UCSD-AML1 (cell line): ENCODE measurements around the gene NRG3.

ENCODE experiments used
- DNase-seq: peaks from one replicate; lab custom pipeline; 2025; ENCODE audit not compliant: unreplicated experiment; lab: John Stamatoyannopoulos, UW

The NRG3 gene

GRCh38 chr10:82554381-82554780 is 679.4 kb downstream of the NRG3 start:
- no peak for DNase-seq

DNA sequence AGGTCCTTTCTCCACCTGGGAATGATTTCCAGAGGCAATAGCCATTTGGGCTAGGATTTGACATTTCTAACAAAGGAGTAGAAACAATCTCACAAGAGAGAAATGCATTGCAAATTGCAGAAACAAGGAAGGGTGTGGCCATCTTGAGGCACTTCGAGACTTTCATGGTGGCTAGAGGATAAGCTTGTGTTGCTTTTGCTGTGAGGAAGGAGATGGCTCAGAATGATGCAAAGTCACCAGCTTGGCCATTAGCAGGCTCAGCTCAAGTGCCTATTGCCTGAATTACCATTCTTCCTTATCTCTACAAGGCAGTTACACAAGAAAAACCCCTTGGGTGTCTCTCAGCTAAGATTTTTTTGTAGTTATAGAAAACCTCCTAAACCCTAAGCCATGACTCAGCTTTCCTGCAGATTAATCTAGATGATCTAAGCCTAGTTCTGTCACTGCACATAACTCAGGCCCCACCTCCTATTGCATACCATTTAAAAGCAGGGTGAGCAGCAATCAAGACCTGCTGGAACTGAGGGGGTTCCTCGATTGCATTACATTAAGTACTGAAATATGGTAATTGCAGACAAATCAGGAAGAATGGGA is 683.1 kb downstream of the NRG3 start:
- DNase-seq, result no peak

GRCh38 chr10:82564353-82565196 is 689.6 kb downstream of the NRG3 start:
- no peak for DNase-seq

GRCh38 chr10:82565197-82565575 is 690.2 kb downstream of the NRG3 start:
- DNase-seq, result no peak

GRCh38 chr10:82572744-82573143 is 697.8 kb downstream of the NRG3 start:
- no peak for DNase-seq

DNA sequence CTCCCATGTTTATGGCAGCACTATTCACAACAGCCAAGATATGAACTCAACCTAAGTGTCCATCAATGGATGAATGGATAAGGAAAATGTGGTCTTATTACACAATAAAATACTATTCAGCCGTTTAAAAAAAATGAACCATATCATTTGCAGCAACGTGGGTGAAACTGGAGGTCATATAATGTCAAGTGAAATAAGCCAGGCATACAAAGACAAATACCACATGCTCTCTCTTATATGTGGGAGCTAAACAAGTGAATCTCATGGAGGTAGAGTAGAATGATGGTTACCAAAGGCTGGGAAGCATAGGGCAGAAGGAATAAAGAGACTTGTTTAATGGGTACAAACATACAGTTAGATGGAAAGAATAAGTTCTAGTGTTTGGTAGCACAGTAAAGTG is 699.1 kb downstream of the NRG3 start:
- no peak for DNase-seq

GRCh38 chr10:82575318-82575717 is 700.3 kb downstream of the NRG3 start:
- DNase-seq, result no peak

DNA sequence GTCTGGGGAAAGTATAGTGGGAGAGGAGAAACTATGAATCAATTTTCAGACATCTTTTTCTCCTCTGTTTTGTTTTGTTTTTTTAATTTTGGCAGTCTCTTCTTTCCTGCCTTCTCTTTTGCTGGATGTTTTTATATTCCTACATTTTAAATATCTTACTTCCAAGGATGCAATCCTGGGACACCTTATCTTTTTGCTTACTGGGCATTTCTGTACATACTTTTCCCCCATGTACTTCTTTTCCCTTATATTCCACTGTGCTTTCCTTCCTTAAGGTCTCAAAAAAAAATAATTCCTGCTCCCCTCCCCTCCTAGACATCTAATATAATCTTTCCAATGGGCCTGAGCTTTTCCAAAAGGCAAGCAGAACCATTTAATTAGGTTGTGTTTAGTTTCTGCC is 701.1 kb downstream of the NRG3 start:
- no peak for DNase-seq

GRCh38 chr10:82581940-82582339 is 706.9 kb downstream of the NRG3 start:
- no peak for DNase-seq

- DNase-seq, result no peak
Measured at GRCh38 chr10:82591421-82591820, 716.4 kb downstream of the NRG3 start.

- no peak for DNase-seq
Measured at GRCh38 chr10:82597840-82598239, 722.8 kb downstream of the NRG3 start.

- no peak for DNase-seq
Measured at GRCh38 chr10:82609845-82610244, 734.9 kb downstream of the NRG3 start.

GRCh38 chr10:82618007-82618406 is 743.0 kb downstream of the NRG3 start:
- DNase-seq, result no peak

DNA sequence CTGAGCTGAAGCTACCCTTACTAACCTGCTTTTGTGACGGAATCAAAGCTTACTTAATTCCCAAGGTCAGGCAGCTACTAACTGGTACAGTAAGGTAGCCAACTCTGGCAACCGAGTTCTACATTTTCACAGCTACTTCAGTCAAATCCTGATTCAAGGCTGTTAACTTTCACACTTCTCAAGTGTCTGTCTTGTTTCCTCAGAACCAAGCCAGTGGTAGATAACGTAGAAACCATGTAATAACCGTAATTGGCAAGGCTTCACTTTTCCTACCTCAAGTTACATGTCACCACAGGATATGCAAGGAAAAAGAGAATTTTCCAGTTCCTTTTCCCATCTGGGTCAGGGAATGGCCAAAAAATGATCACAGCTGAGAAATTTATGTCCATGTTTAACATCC is 746.7 kb downstream of the NRG3 start:
- DNase-seq, result no peak

DNA sequence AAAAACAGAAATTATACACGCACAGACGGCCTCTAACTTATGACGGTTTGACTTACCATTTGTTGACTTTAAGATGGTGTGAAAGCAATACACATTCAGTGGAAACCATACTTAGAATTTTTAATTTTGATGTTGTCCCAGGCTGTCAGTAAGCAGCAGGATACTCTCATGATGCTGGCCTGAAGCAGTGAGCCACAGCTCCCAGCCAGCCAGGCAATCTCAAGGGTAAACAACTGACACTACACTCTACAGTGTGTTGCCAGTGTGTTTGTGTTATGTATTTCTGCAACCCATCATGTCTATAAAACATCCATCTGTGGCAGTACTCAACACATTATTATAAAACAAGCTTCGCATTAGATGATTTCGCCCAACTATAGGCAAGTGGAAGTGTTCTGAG is 747.5 kb downstream of the NRG3 start:
- DNase-seq, result no peak

DNA sequence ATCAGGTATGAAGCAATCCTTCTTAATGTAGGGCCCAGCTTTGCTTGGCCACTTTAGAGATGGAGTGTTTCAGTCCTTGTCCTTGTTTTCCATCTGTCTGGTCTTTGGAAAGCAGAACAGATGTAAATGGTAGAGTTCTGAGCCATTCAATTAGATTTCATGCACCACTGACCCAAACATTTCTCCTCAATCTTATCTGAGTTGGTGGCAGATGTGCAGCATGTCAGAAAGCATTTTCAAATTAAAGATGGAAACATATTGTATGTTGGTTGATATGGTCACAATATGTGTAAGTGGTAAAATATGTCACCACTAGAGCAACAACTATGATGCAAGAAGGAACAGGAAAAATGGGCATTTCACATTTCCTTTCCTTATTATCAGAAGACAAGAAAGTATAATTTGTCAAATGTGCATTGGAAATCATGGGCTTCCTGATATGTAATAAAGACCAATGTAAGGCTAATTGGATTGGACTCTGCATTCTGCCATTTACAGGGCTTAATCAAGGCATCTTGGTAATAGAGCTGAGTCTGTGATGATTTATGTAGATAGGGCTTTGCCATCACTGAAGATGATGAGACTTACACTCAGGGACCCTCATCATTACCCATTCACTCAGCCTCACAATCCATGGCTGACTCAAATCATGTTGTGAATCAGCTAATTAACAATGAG is 750.7 kb downstream of the NRG3 start:
- no peak for DNase-seq

DNA sequence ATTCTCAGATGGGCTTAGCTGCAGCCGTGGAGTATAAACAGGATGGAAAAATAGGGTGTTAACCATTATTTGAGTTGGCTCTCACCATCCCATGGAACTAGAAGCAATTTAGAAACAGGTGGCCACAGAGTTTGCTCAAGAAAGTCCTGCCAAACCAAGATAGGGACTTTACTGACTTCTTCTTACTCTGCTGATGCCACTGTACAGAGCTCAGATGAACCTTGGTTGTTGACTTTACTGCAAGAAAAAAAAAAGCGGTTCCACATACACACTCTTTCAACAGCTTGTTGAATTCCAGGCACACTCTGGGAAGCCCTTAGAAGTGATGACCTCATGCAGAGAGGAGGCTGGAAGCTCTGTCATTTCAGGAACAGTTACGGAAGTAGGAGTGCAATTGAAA is 753.4 kb downstream of the NRG3 start:
- DNase-seq, result no peak

GRCh38 chr10:82643076-82643475 is 768.1 kb downstream of the NRG3 start:
- DNase-seq, result no peak

DNA sequence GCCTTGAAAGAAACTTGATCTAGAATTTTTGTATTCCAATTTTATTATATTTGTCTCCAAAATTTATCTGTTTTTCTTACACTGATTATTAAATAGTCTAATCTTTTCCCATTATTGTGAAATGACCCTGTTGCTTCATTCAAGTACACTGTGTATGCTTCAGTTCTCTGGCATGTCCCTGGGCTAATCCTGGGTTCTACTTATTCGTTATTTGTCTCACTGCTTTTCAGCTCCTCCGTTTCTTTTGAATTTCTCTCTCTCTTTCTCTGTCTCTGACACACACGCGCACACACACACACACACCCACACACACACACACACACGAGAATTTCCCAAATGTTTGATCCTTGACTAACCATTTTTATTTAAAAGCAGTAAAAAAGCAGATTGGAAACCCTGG is 768.6 kb downstream of the NRG3 start:
- no peak for DNase-seq

GRCh38 chr10:82645221-82645620 is 770.2 kb downstream of the NRG3 start:
- no peak for DNase-seq

DNA sequence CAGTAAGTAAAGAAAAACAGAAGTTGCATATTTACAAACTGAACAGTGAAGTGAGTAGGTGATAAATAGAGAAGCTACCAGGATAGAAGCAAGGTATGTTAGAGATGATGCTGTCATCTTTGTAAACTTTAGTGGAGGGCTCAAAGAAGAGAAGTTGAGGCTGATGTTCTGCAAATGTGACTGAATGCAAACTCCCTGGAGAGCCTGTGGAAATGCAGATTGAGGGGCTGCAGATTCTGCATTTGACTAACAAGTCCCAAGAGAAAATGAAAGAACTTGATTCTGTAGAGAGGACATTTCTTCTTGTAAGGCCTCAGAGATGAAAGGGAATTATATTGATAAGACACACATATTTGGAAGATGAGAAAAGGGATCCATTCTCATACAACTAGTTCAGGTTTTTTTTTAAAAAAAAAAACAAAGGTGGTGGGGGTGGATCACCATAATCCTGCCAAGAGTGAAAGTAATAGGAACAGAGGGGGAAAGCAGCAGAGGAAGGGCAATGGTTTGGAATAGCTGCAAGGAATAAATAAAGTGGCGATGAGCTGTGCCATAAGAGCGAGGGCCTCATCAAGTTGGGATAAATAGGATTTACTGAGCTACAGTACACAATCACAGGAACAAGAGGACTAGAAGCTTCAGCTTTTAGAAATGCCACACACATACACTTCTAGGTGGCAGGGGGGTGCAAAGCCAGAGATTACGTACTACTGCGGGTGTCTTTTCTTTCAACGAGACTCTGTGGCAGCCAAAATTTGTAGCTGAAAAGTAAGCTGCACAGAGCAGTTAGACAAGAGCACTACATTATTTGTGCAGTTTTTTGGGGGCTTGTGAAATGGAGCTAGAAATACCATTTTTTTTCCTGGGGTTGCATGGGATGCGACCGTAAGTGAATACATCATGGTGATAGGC is 778.5 kb downstream of the NRG3 start:
- no peak for DNase-seq
